PC-3 (cell line): ENCODE results near the gene DLG2.

ENCODE experiments used
- EZH2 ChIP-seq: fragments of 300-600 bp; sonication (generic); IDR thresholded peaks from one replicate; pipeline ENCODE4 v1.6.1; 2017; ENCODE audit warnings: antibody characterized with exemption, mild to moderate bottlenecking, low read length; ENCODE audit not compliant: unreplicated experiment
- TF ChIP-seq, protein P1 (sequence below): fragments of 300-600 bp; sonication (generic); conservative IDR thresholded peaks from 2 replicates; pipeline ENCODE4 v1.5.1; 2017; ENCODE audit warnings: antibody characterized with exemption, low read depth, mild to moderate bottlenecking, low read length

DNA sequence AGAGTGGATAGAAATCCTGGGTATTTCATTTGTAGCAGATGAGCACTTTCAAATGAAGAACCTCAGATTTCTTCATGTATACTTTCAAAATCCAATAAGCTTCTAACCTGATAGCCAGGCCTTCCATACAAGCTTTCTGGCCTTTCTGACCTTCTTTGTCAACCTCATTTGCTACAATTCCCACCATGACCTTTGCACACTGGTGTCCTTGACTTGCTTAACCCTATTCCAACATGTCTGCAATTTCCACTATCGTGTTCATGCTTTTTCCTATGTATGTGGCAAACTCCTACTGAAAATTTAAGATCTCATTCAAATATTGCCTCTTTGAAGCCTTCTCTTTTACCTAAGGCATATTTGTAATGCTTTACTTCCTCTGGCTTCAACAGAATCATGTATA is 2098.9 kb downstream of the DLG2 start:
- TF ChIP-seq, protein P1, sequence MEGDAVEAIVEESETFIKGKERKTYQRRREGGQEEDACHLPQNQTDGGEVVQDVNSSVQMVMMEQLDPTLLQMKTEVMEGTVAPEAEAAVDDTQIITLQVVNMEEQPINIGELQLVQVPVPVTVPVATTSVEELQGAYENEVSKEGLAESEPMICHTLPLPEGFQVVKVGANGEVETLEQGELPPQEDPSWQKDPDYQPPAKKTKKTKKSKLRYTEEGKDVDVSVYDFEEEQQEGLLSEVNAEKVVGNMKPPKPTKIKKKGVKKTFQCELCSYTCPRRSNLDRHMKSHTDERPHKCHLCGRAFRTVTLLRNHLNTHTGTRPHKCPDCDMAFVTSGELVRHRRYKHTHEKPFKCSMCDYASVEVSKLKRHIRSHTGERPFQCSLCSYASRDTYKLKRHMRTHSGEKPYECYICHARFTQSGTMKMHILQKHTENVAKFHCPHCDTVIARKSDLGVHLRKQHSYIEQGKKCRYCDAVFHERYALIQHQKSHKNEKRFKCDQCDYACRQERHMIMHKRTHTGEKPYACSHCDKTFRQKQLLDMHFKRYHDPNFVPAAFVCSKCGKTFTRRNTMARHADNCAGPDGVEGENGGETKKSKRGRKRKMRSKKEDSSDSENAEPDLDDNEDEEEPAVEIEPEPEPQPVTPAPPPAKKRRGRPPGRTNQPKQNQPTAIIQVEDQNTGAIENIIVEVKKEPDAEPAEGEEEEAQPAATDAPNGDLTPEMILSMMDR = no peak
- no peak for TF ChIP-seq EZH2
